ENCODE measurements around the gene CCDC171. TPM values are rescaled to one million over a fixed set of nuclear protein-coding genes. Genes with fewer than 3 reads are reported as not detected.

CCDC171 gene
- total and polyA plus RNA-seq, 11 donors: 0.30 to 3.4 (median 1.1) TPM

- DNase-seq (no peak), ATAC-seq (no peak)
- no peak overlapping the region for H3K4me3 ChIP-seq
- intact Hi-C loops (cut with DNase I): no loop called here
- no peaks in the 10 kb centered on the region for H3K36me3 ChIP-seq
- 86 to 94% (median 90%) methylated on average over 2 of the region's 2 CpGs for WGBS, 4 donors
- H3K27ac ChIP-seq: no peak overlapping the region
- no peak for TF ChIP-seq CTCF (IDR thresholded peaks at IDR 0.05)
- TF ChIP-seq POLR2A (IDR thresholded peaks at IDR 0.05): no peak
- H3K9me3 ChIP-seq: no peaks in the 10 kb centered on the region
- no peaks in the 10 kb centered on the region for H3K27me3 ChIP-seq
- H3K4me1 ChIP-seq: no peaks in the 10 kb centered on the region
Observed at GRCh38 chr9:15711931-15712330, 159.1 kb downstream of the CCDC171 start.

GRCh38 chr9:15714746-15715145, 161.9 kb downstream of the CCDC171 start:
- TF ChIP-seq POLR2A (IDR thresholded peaks at IDR 0.05) (no peak), CTCF (IDR thresholded peaks at IDR 0.05) (no peak)
- Histone ChIP-seq H3K4me3 (no peak overlapping the region), H3K27ac (no peak overlapping the region), H3K9me3 (no peaks in the 10 kb centered on the region), H3K4me1 (no peaks in the 10 kb centered on the region), H3K36me3 (no peaks in the 10 kb centered on the region), H3K27me3 (no peaks in the 10 kb centered on the region)
- DNase-seq (no peak), ATAC-seq (no peak)
- 44 to 61% (median 57%) methylated on average over 1 of the region's 1 CpG for WGBS, 4 donors
- intact Hi-C loops (cut with DNase I): no loop called here

- no peak overlapping the region for H3K27ac ChIP-seq
- no peak overlapping the region for H3K4me3 ChIP-seq
- intact Hi-C loops (cut with DNase I): loop anchor here in 1 of 10 donors (1.0 kb wide), 1 partner anchor 8 kb away; no protein-coding TSS in a partner anchor
- WGBS, 4 donors: 88 to 92% (median 90%) methylated on average over 5 of the region's 5 CpGs
- ATAC-seq: no peak
- H3K27me3 ChIP-seq: no peaks in the 10 kb centered on the region
- H3K36me3 ChIP-seq: no peaks in the 10 kb centered on the region
- no peak for DNase-seq
- H3K4me1 ChIP-seq: no peaks in the 10 kb centered on the region
- no peaks in the 10 kb centered on the region for H3K9me3 ChIP-seq
- TF ChIP-seq CTCF (IDR thresholded peaks at IDR 0.05): no peak
Observed at GRCh38 chr9:15717290-15717967, 164.6 kb downstream of the CCDC171 start.

- no peak overlapping the region for H3K4me3 ChIP-seq
- no peaks in the 10 kb centered on the region for H3K36me3 ChIP-seq
- TF ChIP-seq POLR2A (IDR thresholded peaks at IDR 0.05) (no peak), CTCF (IDR thresholded peaks at IDR 0.05) (no peak)
- no peaks in the 10 kb centered on the region for H3K9me3 ChIP-seq
- intact Hi-C loops (cut with DNase I): no loop called here
- no peak overlapping the region for H3K27ac ChIP-seq
- no peaks in the 10 kb centered on the region for H3K27me3 ChIP-seq
- ATAC-seq (no peak), DNase-seq (no peak)
- 60 to 91% (median 75%) methylated on average over 1 of the region's 1 CpG for WGBS, 4 donors
- no peaks in the 10 kb centered on the region for H3K4me1 ChIP-seq
Observed at GRCh38 chr9:15718423-15718822, 165.6 kb downstream of the CCDC171 start.
